ENCODE results near the gene GGCT.
"Not testable (repeated sequence)": the region's sequence is repeated elsewhere in the genome, so short reads cannot be mapped to it uniquely, and the experiment has no call there.

GGCT gene

GRCh38 chr7:30515761-30516160 lies 11.1 kb upstream of the GGCT start:
- DNase-seq (ENCODE audit: low read depth in 2 of 2) = no peak

DNA sequence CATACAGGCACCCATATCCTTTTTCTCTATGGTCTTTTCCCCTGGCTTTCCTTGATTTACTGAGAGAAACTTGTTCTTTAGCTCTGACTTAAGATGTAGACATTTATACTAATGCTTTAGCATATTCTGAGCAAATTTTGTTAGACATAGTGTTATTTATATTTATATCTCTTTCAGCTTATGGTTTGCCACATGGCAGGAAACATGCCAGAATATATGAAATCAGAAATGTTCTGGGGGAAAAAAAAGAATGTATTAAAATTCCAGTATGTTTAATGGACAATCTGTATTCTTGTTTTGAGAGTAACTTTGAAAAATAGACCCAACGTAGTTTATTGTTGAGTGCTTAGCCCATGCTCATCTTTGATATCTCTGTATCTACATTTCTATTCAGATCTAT lies 10.1 kb upstream of the GGCT start:
- DNase-seq (ENCODE audit: low read depth in 2 of 2) = no peak

DNA sequence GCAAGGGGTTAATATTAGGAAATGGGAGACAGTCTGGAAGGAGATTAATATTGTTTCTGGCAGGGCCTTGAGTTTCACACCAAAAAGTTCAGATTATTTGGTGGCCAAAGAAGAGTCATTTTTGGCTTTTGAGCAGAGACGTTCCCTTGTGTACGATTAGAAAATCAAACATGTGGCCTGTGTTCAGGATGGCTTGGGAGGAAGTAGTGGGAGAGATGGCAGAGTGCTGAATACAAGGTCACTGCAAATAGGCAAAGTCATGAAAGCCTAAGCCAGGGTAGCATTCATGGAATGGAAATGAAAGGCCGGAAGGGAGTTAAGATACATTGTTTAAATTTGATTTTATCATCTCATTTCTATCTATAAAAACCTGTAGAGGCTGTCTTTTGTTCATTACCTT lies 9.5 kb upstream of the GGCT start:
- DNase-seq (ENCODE audit: low read depth in 2 of 2) = no peak

- no peak for DNase-seq (ENCODE audit: low read depth in 2 of 2)
These were observed 9.1 kb upstream of the GGCT start for GRCh38 chr7:30513762-30514161.

- DNase-seq (ENCODE audit: low read depth in 2 of 2) = no peak
These were observed 7.5 kb upstream of the GGCT start for GRCh38 chr7:30511973-30512662.

DNA sequence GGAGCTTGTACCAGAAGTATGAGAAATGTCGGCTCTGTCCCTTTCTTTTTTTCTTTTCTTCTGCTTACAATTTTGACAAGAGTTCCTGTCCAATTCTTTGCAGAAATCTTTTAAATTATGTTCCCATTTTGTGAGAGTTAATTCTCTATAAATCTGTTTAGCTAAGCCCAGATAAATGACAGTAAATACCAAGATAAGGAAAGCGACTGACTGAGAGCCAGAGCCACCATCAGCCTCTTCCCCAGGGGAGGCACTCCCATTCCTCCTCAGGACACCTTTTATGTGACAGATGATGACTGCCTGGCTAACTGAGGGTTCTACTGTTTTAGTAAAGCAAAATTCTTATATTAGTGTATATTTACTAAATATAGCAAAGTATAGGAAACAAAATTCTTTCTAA lies 6.9 kb upstream of the GGCT start:
- DNase-seq (ENCODE audit: low read depth in 2 of 2) = no peak

DNA sequence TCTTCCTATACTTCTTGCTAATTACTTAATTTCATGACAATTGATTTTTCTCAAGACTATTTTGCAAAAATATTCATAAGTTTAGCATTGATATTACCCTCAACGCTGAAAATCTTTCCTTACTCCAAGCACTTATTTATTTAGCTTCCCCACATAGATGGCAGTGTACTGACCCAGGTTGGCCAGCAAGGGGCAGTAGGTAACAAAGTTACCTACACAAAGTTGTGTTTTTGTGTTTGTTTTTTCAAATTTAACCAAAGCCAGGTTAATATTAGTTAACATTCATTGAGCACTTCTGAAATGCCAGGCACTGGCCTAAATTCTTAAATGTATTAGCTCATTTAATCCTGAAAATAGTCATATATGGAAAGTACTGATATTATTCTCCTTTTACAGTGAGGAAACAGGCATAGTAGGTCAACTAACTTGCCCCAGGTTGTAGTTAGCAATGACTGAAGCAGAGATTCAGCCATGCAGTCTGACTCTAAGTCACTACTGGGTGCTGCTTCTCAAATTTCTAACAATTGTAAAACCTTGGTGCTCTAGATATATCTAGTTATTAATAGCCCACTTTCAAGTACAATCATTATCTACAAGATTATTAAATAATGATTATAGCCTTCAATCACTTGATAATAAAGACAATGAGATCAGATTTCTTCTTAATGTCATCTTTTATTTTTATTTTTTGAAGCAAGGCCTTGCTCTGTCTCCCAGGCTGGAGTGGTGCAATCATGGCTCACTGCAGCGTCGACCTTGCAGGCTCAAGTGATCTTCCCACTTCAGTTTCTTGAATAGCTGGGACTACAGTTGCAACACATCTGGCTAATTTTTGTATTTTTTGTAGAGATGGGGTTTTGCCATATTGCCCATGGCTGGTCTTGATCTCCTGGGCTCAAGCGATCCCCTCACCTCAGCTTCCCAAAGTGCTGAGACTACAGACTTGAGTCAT lies 5.8 kb upstream of the GGCT start:
- no peak for DNase-seq (ENCODE audit: low read depth in 2 of 2)

GRCh38 chr7:30509171-30509857 lies 4.7 kb upstream of the GGCT start:
- DNase-seq (ENCODE audit: low read depth in 2 of 2) = not testable (repeated sequence)

- DNase-seq (ENCODE audit: low read depth in 2 of 2) = not testable (repeated sequence)
These were observed 2.8 kb upstream of the GGCT start for GRCh38 chr7:30507346-30507900.

DNA sequence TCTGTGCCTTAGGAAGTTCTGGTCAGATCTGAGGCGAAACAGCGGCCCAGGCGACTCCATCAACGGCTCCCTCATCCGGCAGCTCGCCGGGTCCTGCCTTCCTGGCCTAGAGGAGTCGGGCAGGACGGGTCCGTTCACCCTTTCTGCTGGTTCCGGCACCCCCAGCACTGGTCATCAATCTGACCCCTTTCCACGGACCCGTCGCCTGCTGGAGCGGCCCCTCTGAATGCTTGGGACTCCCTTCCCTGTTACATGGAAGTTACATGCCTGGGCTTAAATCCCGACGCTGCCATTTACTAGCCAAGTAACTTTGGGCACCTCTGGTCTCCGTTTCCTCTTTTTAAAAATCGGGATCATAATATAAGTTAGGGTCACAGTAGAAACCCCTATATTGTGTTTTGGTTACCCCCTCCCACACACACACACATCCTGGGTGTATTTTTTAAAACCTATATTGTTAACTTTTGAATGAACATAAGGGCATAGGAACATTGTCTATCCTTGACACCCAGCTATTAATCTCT lies 607 bp upstream of the GGCT start:
- DNase-seq (ENCODE audit: low read depth in 2 of 2) = no peak

GRCh38 chr7:30503274-30504212 lies 1.1 kb downstream of the GGCT start:
- no peak for DNase-seq (ENCODE audit: low read depth in 2 of 2)

DNA sequence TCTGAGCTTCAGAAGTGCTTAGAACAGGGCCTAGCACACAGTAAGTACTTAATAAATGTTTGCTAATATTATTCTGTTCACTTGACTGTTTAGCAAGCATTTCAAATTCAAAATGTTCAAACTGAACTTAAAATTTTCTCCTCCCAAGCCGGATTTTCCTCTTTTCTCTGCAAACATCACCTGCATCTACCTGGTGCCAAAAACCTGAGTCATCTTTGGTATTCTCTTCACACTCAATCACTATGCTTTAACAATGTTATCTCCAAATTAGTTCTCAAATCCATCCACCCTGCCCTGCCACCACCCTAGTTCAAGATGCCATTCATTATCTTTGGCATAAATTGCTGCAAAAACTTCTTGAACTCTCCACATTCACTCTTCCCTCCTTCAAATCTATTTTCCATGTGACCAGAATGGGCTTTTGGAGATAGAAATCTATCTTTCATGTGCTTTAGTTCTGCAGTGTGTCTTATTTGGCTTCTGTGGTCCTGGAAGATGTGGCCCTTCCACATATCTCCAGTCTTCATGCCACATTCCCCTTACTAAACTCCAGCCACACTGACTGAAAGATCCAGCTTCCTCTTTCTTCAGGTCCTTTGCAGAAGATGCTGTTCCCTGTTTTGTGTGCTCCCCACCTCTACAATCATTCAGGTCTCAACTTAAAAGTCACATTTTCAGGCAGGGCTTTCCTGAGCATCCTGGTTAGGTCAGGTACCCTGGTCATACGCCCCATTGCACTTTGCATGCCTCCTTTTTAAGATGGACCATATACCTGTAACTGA lies 2.0 kb downstream of the GGCT start:
- no peak for DNase-seq (ENCODE audit: low read depth in 2 of 2)

GRCh38 chr7:30501264-30501663 lies 3.4 kb downstream of the GGCT start:
- DNase-seq (ENCODE audit: low read depth in 2 of 2) = no peak

DNA sequence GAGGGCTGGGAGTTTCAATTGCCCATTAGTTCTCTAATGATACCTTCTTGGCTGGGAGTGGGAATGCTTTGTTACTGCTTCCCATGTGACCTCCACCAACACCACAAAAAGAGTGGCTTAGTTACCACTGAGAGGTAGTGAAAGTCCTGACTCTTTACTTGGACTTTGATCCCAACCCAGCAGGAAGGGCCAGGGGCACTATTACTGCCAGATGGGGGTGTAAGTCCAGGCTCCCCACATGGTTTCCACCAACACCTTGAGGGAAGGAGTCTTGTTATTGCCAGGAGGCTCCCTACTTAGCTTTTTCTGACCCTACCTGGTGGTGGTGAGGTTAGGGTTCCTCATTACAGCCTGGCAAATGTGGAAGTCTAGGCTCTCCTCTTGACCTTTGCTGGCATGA lies 11.4 kb downstream of the GGCT start:
- DNase-seq (ENCODE audit: low read depth in 2 of 2) = no peak

GRCh38 chr7:30491417-30491816 lies 13.2 kb downstream of the GGCT start:
- no peak for DNase-seq (ENCODE audit: low read depth in 2 of 2)

DNA sequence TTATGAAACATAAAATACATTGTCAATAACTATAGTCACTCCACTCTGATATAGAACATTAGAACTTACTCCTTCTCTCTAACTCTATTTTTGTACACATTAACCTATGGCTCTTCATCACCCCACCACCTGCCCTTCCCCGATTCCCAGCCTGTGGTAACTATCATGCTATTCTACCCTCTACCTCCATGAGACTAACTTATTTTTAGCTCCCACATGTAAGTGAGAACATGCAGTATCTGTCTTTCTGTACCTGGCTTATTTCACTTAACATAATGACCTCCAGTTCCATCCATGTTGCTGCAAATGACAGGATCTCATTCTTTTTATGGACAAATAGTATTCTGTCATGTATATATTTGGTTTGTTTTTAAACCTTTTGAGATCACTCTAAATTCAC lies 17.3 kb downstream of the GGCT start:
- no peak for DNase-seq (ENCODE audit: low read depth in 2 of 2)

- DNase-seq (ENCODE audit: low read depth in 2 of 2) = no peak
These were observed 19.0 kb downstream of the GGCT start for GRCh38 chr7:30485667-30486066.

DNA sequence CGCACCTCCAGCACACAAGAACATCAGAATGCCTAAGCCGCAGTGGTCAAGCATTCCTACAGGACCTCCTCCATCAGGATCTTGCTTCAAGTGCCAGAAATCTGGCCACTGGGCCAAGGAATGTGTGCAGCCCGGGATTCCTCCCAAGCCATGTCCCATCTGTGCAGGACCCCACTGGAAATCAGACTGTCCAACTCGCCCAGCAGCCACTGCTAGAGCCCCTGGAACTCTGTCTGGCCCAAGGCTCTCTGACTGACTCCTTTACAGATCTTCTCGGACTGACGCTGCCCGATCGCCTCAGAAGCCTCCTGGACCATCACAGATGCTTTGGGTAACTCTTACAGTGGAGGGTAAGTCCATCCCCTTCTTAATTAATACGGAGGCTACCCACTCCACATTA lies 23.2 kb downstream of the GGCT start:
- not testable (repeated sequence) for DNase-seq (ENCODE audit: low read depth in 2 of 2)

- DNase-seq (ENCODE audit: low read depth in 2 of 2) = no peak
These were observed 25.2 kb downstream of the GGCT start for GRCh38 chr7:30479202-30480120.
